ENCODE measurements around the gene ENTREP3. TPM values are rescaled to one million over a fixed set of nuclear protein-coding genes. Genes with fewer than 3 reads are reported as not detected.
A peak's percentile ranks its signal among the peaks of the same experiment; 100 is the strongest.

ENTREP3 gene
- total and polyA plus RNA-seq, 2 donors from 2014 or later: 19.8 to 22.8 TPM

- peak overlapping the region in 1 of 3 donors; percentile 85 for H3K9ac ChIP-seq (ENCODE audit: low read length in 3 of 3)
These were observed 1.5 kb downstream of the ENTREP3 start for GRCh38 chr1:155253797-155254196.

DNA sequence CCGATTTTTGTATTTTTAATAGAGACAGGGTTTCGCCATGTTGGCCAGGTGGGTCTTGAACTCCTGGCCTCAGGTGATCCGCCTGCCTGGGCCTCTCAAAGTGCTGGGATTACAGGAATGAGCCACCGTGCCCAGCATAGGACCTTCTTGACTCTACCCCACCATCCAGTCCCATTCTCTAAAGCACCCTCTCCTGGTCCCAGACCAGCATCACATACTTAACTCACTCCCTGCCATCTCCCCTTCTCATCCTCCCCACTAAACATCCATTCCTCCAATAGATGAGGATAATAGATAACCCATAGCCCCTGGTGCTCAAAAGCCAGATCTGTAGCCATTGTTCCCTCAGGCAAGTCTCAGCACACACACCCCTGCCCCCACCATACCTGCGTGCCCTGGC, 2.1 kb downstream of the ENTREP3 start:
- H3K27ac ChIP-seq (ENCODE audit: low read depth in 2 of 2, low read length in 2 of 2): no peak overlapping the region
- no peak for DNase-seq
- intact Hi-C loops (cut with DNase I): no loop called here
- no peaks in the 10 kb centered on the region for H3K9me3 ChIP-seq (ENCODE audit: control insufficient read depth in 2 of 3, insufficient read depth in 1 of 3, low read length in 3 of 3)
- H3K36me3 ChIP-seq (ENCODE audit: control insufficient read depth in 2 of 3, insufficient read depth in 3 of 3, low read length in 3 of 3): peaks cover 0 to 4% (median 0%) of the 10 kb centered on the region in 3 donors
- H3K4me3 ChIP-seq (ENCODE audit: low read length in 3 of 3): no peak overlapping the region
- FAIRE-seq: no peak
- H3K27me3 ChIP-seq (ENCODE audit: control insufficient read depth, insufficient read depth, low read length): no peaks in the 10 kb centered on the region
- peak overlapping the region in 1 of 3 donors; percentile 26 for H3K9ac ChIP-seq (ENCODE audit: low read length in 3 of 3)
- peaks cover 0 to 19% (median 12%) of the 10 kb centered on the region in 3 donors for H3K4me1 ChIP-seq (ENCODE audit: control insufficient read depth in 2 of 3, insufficient read depth in 2 of 3, low read depth in 1 of 3, low read length in 3 of 3)
- TF ChIP-seq, protein P1, sequence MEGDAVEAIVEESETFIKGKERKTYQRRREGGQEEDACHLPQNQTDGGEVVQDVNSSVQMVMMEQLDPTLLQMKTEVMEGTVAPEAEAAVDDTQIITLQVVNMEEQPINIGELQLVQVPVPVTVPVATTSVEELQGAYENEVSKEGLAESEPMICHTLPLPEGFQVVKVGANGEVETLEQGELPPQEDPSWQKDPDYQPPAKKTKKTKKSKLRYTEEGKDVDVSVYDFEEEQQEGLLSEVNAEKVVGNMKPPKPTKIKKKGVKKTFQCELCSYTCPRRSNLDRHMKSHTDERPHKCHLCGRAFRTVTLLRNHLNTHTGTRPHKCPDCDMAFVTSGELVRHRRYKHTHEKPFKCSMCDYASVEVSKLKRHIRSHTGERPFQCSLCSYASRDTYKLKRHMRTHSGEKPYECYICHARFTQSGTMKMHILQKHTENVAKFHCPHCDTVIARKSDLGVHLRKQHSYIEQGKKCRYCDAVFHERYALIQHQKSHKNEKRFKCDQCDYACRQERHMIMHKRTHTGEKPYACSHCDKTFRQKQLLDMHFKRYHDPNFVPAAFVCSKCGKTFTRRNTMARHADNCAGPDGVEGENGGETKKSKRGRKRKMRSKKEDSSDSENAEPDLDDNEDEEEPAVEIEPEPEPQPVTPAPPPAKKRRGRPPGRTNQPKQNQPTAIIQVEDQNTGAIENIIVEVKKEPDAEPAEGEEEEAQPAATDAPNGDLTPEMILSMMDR (IDR thresholded peaks at IDR 0.05; ENCODE audit: borderline replicate concordance, extremely low read depth, insufficient read depth): no peak

More at GRCh38 chr1:155253797-155254196, 1.5 kb downstream of the ENTREP3 start:
- DNase-seq (peak in 1 of 5 donors; percentile 60), FAIRE-seq (no peak)
- peak overlapping the region in 1 of 3 donors; percentile 71 for H3K4me3 ChIP-seq (ENCODE audit: low read length in 3 of 3)
- peaks cover 0 to 4% (median 4%) of the 10 kb centered on the region in 3 donors for H3K36me3 ChIP-seq (ENCODE audit: control insufficient read depth in 2 of 3, insufficient read depth in 3 of 3, low read length in 3 of 3)
- no peak overlapping the region for H3K27ac ChIP-seq (ENCODE audit: low read depth in 2 of 2, low read length in 2 of 2)
- intact Hi-C loops (cut with DNase I): no loop called here
- H3K9me3 ChIP-seq (ENCODE audit: control insufficient read depth in 2 of 3, insufficient read depth in 1 of 3, low read length in 3 of 3): no peaks in the 10 kb centered on the region
- TF ChIP-seq, protein P1 (IDR thresholded peaks at IDR 0.05; ENCODE audit: borderline replicate concordance, extremely low read depth, insufficient read depth): no peak
- no peaks in the 10 kb centered on the region for H3K27me3 ChIP-seq (ENCODE audit: control insufficient read depth, insufficient read depth, low read length)
- peaks cover 0 to 19% (median 12%) of the 10 kb centered on the region in 3 donors for H3K4me1 ChIP-seq (ENCODE audit: control insufficient read depth in 2 of 3, insufficient read depth in 2 of 3, low read depth in 1 of 3, low read length in 3 of 3)

DNA sequence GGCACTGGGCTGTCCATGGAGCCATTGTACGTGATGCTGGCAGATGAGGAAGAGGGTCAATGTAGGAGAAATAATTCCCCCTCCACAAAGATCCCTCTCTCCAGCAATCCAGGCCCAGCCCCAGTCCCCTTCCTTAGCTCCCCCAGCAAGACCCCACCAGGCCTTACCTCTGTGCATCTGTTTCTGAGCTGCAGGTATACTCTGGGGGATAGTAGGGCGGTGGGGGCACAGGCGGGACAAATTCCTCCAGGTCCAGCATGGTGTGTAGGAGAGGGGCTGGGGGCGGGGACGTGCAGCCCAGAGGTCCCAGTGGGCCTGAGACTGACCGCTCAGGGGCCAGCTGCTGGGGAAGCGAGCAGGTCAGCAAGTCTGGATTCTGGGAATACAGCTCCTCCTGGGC, 3.7 kb downstream of the ENTREP3 start:
- DNase-seq (no peak), FAIRE-seq (no peak)
- intact Hi-C loops (cut with DNase I): no loop called here
- Histone ChIP-seq H3K9ac (ENCODE audit: low read length in 3 of 3) (no peak overlapping the region), H3K4me1 (ENCODE audit: control insufficient read depth in 2 of 3, insufficient read depth in 2 of 3, low read depth in 1 of 3, low read length in 3 of 3) (peaks cover 0 to 19% (median 12%) of the 10 kb centered on the region in 3 donors), H3K36me3 (ENCODE audit: control insufficient read depth in 2 of 3, insufficient read depth in 3 of 3, low read length in 3 of 3) (no peaks in the 10 kb centered on the region), H3K27me3 (ENCODE audit: control insufficient read depth, insufficient read depth, low read length) (no peaks in the 10 kb centered on the region), H3K4me3 (ENCODE audit: low read length in 3 of 3) (no peak overlapping the region), H3K27ac (ENCODE audit: low read depth in 2 of 2, low read length in 2 of 2) (no peak overlapping the region), H3K9me3 (ENCODE audit: control insufficient read depth in 2 of 3, insufficient read depth in 1 of 3, low read length in 3 of 3) (no peaks in the 10 kb centered on the region)
- TF ChIP-seq, protein P1 (IDR thresholded peaks at IDR 0.05; ENCODE audit: borderline replicate concordance, extremely low read depth, insufficient read depth): no peak

All from kidney (tissue), 14 donors.